ENCODE measurements around the gene PADI3.

DNA sequence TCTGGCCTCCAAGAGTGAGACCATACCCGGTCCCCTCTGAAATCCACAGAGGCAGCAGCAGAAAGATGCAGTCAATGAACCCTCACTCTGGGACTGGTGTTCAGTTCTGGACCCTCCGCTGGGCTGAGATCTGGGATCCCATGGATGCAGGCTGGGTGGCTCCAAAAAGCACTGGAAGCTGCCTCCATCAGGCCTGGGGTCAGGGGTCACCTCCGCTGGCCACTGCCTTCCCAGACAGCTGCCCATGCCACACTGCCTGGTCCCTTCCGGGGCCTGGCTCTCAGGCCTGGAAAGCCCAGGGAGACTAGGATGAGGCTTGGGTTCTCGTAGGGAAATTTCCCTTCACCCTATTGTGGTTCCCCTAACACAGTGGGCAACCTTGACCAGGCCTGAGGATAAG lies 37.7 kb downstream of the PADI3 start:
- TF ChIP-seq POLR2A (IDR thresholded peaks at IDR 0.05) (no peak), POLR2AphosphoS5 (IDR thresholded peaks at IDR 0.05) (no peak)
